Colonic mucosa (tissue), 4 donors: ENCODE measurements around the gene NAGS. TPM values are rescaled to one million over a fixed set of nuclear protein-coding genes. Genes with fewer than 3 reads are reported as not detected.

Experiments
- DNase-seq: peaks from one replicate; pipeline ENCODE4 v3.0.0-alpha.2; 2020
- H3K27ac ChIP-seq: fragments of 200-600 bp; one replicate; pipeline ENCODE4 v1.8.0; 2021
- H3K27me3 ChIP-seq: fragments of 200-600 bp; one replicate; pipeline ENCODE4 v1.8.0; 2021
- H3K36me3 ChIP-seq: fragments of 200-600 bp; one replicate; pipeline ENCODE4 v1.8.0; 2021
- H3K4me1 ChIP-seq: fragments of 200-600 bp; one replicate; pipeline ENCODE4 v1.8.0; 2021; ENCODE audit warnings: mild to moderate bottlenecking
- H3K4me3 ChIP-seq: fragments of 200-600 bp; one replicate; pipeline ENCODE4 v1.8.0; 2021
- H3K9ac ChIP-seq, 2 donors: one replicate each; pipeline ENCODE4 v1.7.0; 2013; ENCODE audit warnings: control low read depth in 2 of 2, low read depth in 2 of 2, low read length in 2 of 2
- H3K9me3 ChIP-seq: fragments of 200-600 bp; one replicate; pipeline ENCODE4 v1.8.0; 2021
- CTCF ChIP-seq: fragments of 200-600 bp; IDR thresholded peaks from one replicate; pipeline ENCODE4 v1.8.0; 2022; ENCODE audit warnings: antibody characterized with exemption, mild to moderate bottlenecking
- intact Hi-C: fragments of 100-400 bp; cut with DNase I; formaldehyde crosslinking; loops from one replicate; pipeline ENCODE4 v1.14.1; 2022
- total RNA-seq, 2 donors: library from RNA; stranded (reverse); fragmentation: NEBNext Ultra II Directional in 1 of 2; extraction: Animal tissue kit (Norgen Biotek cat#: 25700) in 1 of 2; gene quantifications; one replicate each; pipeline ENCODE4 v1.2.1, GENCODE V29; 2021
- donor health status: healthy.
- donor health status: DM: no; HTN: no; CAD: no.
- donor health status: DM: no; HTN: no; CAD: no.

Gene NAGS
- total RNA-seq, 2 donors from 2014 or later: 5.2 to 14.0 TPM

GRCh38 chr17:43986225-43986981, 18.0 kb upstream of the NAGS start:
- Histone ChIP-seq H3K27ac (no peak overlapping the region), H3K36me3 (no peaks in the 10 kb centered on the region), H3K4me3 (no peak overlapping the region), H3K9ac (no peak overlapping the region), H3K4me1 (peaks cover 8% of the 10 kb centered on the region), H3K9me3 (no peaks in the 10 kb centered on the region), H3K27me3 (peaks cover 29% of the 10 kb centered on the region)
- TF ChIP-seq CTCF: no peak
- intact Hi-C loops: loop anchor here (5.0 kb wide), 1 partner anchor 34 kb away; the partner anchor contains the start of gene PYY
- no peak for DNase-seq

GRCh38 chr17:43987131-43988021, 17.0 kb upstream of the NAGS start:
- TF ChIP-seq CTCF: no peak
- intact Hi-C loops: loop anchor here (5.0 kb wide), 1 partner anchor 35 kb away; the partner anchor contains the start of gene PYY
- Histone ChIP-seq H3K4me3 (no peak overlapping the region), H3K9me3 (no peaks in the 10 kb centered on the region), H3K36me3 (no peaks in the 10 kb centered on the region), H3K9ac (no peak overlapping the region), H3K27me3 (peaks cover 26% of the 10 kb centered on the region), H3K27ac (no peak overlapping the region), H3K4me1 (peaks cover 8% of the 10 kb centered on the region)
- DNase-seq: no peak

- intact Hi-C loops: loop anchor here (5.0 kb wide), 1 partner anchor 36 kb away; the partner anchor contains the start of gene PYY
- H3K27ac ChIP-seq: no peak overlapping the region
These were observed 16.1 kb upstream of the NAGS start for GRCh38 chr17:43988301-43988700.

GRCh38 chr17:43992641-43993040, 11.8 kb upstream of the NAGS start:
- Histone ChIP-seq H3K4me3 (no peak overlapping the region), H3K4me1 (no peaks in the 10 kb centered on the region), H3K27ac (no peak overlapping the region), H3K9me3 (no peaks in the 10 kb centered on the region), H3K9ac (no peak overlapping the region), H3K27me3 (peaks cover 20% of the 10 kb centered on the region), H3K36me3 (no peaks in the 10 kb centered on the region)
- intact Hi-C loops: loop anchor here (5.0 kb wide), 1 partner anchor 50 kb away; the partner anchor contains the start of gene PPY
- DNase-seq: no peak
- TF ChIP-seq CTCF: no peak

More at GRCh38 chr17:43988301-43988700, 16.1 kb upstream of the NAGS start:
- no peak for TF ChIP-seq CTCF
- Histone ChIP-seq H3K4me3 (no peak overlapping the region), H3K9ac (no peak overlapping the region), H3K27me3 (peaks cover 19% of the 10 kb centered on the region), H3K4me1 (peaks cover 8% of the 10 kb centered on the region), H3K36me3 (no peaks in the 10 kb centered on the region), H3K9me3 (no peaks in the 10 kb centered on the region)
- DNase-seq: no peak
